Bronchial epithelial cell (primary cell): ENCODE data around the gene IL2RA. TPM values are rescaled to one million over a fixed set of nuclear protein-coding genes. Genes with fewer than 3 reads are reported as not detected.
"Not testable (repeated sequence)": the region's sequence is repeated elsewhere in the genome, so short reads cannot be mapped to it uniquely, and the experiment has no call there.

Experiments
- DNase-seq: peaks from one replicate; pipeline ENCODE4 v3.0.0-alpha.2; 2010; ENCODE audit warnings: low read depth
- FAIRE-seq: peaks from 2 replicates; lab custom pipeline; 2011; peaks lifted over from hg19 to GRCh38; lab: Jason Lieb, UNC
- H3K27me3 ChIP-seq: 2 replicates; pipeline ENCODE4 v1.5.1; 2011; ENCODE audit warnings: low read length; ENCODE audit not compliant: control insufficient read depth, insufficient read depth
- H3K36me3 ChIP-seq: 2 replicates; pipeline ENCODE4 v1.5.1; 2011; ENCODE audit warnings: low read length; ENCODE audit not compliant: control insufficient read depth, insufficient read depth
- H3K4me3 ChIP-seq: 2 replicates; pipeline ENCODE4 v1.5.1; 2011; ENCODE audit warnings: mild to moderate bottlenecking, low read depth, low read length, control low read depth
- total RNA-seq: library from RNA; depleted of rRNA; stranded (reverse); fragments of >200 nt; gene quantifications from 2 replicates; pipeline ENCODE4 v1.2.1, GENCODE V29; 2014
- TF ChIP-seq, protein P1 (sequence below): IDR thresholded peaks from 2 replicates; pipeline ENCODE4 v1.5.1; 2011; ENCODE audit warnings: mild to moderate bottlenecking, moderate library complexity, low read length, control low read depth, inconsistent platforms; ENCODE audit not compliant: insufficient read depth, severe bottlenecking

The IL2RA gene
- total RNA-seq, 1 donor from 2014 or later = not detected

DNA sequence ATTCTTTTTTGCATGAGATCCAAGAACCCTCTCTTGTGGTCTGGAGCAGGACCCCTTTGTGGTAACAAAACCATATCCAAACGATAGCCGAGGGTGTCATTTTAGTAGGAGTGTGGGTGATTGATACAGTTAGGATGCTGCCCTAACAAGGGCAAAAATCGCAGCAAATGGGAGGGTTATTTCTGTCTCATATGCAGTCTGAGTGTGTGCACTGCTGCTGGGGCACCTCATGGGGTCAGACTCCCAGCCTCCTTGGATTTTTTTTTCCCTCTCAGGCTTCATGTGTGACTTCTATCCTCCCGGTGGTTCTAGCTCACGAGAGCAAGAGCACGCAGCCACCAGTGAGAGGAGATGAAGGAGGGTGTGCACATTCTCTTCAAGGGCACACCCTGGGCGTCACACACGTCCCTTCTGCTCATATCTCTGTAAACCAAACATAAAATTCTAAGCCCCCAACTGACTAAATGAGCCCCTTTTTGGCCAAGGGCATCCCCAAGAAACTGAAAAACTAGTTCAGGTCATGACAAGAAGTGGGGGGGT is 56.2 kb downstream of the IL2RA start:
- DNase-seq = no peak
- Histone ChIP-seq H3K36me3 (no peaks in the 10 kb centered on the region), H3K4me3 (no peak overlapping the region), H3K27me3 (no peaks in the 10 kb centered on the region)
- no peak for FAIRE-seq
- TF ChIP-seq, protein P1, sequence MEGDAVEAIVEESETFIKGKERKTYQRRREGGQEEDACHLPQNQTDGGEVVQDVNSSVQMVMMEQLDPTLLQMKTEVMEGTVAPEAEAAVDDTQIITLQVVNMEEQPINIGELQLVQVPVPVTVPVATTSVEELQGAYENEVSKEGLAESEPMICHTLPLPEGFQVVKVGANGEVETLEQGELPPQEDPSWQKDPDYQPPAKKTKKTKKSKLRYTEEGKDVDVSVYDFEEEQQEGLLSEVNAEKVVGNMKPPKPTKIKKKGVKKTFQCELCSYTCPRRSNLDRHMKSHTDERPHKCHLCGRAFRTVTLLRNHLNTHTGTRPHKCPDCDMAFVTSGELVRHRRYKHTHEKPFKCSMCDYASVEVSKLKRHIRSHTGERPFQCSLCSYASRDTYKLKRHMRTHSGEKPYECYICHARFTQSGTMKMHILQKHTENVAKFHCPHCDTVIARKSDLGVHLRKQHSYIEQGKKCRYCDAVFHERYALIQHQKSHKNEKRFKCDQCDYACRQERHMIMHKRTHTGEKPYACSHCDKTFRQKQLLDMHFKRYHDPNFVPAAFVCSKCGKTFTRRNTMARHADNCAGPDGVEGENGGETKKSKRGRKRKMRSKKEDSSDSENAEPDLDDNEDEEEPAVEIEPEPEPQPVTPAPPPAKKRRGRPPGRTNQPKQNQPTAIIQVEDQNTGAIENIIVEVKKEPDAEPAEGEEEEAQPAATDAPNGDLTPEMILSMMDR = no peak

DNA sequence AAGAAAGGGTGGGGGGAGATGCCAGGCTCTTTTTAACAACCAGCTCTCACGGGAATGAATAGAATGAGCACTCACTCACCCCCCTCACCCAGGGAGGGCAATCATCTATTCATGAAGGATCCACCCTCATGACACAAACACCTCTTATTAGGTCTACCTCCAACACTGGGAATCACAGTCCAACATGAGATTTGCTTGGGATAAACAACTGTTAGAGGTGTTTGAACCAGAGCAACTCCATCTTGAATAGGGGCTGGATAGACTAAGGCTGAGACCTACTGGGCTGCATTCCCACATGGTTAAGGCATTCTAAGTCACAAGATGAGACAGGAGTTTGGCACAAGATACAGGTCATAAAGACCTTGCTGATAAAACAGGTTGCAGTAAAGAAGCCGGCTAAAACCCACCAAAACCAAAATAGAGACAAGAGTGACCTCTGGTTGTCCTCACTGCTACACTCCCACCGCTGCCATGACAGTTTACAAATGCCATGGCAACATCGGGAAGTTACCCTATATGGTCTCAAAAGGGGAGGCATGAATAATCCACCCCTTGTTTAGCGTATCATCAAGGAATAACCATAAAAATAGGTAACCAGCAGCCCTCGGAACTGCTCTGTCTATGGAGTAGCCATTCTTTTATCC is 56.9 kb downstream of the IL2RA start:
- not testable (repeated sequence) for FAIRE-seq, H3K36me3 ChIP-seq, DNase-seq, H3K27me3 ChIP-seq, H3K4me3 ChIP-seq

DNA sequence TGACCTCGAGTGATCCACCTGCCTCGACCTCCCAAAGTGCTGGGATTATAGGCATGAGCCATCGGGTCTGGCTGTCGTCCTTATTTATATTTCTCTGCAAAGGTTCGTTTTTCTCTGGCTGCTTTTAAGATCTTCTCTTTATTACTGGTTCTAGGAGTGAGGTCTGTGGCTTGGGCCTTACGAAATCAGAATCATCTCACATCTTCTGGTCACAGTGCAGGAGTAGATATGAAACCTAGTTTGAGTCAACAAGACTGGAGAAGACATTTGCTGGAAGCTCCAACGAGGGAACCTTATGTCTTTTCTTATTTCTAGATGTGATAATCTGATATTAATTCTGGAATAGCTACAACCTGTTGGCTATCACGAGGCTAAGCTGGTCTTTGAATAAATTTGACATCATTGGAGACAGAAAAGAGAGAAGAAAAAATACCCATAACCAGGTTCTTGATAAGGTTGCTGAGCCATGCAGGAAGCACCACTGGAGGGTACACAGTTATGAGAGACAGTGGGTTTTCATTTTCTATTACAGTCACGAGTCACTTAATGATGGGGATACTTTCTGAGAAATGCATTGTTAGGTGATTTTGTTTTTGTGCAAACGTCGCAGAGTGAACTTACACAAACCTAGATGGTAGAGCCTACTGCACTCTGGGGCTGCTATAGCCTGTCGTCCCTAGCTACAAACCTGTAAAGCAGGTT is 59.2 kb downstream of the IL2RA start:
- DNase-seq (no peak), FAIRE-seq (no peak)
- H3K4me3 ChIP-seq = no peak overlapping the region
- no peaks in the 10 kb centered on the region for H3K27me3 ChIP-seq
- TF ChIP-seq, protein P1 = no peak
- H3K36me3 ChIP-seq = no peaks in the 10 kb centered on the region

DNA sequence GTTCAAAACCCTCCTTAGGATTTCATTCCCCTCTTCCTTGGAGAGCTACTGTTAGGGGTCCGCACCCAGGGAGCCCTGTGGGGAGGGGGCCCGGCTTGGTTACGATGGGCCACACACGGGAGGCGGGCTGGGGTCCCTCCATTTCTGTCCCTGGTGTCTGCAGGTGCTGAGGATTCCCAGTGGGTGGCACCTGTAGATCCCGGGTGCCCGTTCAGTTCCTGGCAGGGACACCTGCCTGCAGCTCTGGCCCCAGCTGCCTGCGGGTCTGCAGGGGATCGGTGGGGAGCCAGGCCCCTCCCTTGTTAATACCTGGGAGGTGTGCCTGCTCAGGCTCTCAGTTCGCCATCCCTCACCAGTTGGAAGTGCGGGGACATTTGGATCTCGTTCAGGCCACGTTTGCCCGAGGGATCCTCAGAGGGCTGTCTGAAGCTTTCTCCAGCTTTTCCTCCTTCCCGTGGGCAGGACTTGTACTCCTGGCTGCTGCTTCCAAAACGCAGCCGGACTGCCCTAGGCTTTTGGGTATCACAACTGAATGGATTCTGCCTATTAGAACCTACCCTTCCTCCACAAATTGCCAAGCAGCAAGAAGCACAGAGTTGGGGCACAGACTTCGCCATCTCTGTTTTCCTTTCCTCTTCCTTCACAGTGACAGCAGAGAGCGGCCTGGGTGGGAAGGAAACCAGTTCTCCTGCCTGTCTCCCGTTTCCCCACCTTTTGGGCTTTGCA is 62.6 kb downstream of the IL2RA start:
- Histone ChIP-seq H3K36me3 (no peaks in the 10 kb centered on the region), H3K27me3 (no peaks in the 10 kb centered on the region), H3K4me3 (no peak overlapping the region)
- FAIRE-seq (no peak), DNase-seq (no peak)
- TF ChIP-seq, protein P1 = no peak

DNA sequence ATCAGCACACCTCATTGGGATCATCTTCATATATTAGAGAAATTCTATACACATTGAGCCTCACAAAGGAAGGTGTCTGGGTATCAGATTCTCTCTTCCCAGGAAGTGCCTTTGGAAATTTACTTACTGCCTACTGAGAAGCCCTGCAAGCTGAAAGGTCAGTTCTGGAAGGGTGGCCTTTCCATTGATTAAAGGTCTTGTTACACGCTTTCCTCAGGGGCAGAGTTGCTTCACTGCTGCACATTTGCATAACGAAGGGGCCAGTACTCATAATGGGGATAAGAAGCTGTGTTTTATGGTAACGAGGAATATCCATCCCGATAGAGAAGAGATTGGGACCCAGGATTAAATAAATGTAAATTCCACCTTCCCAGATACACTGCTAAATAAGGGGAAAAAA is 65.5 kb downstream of the IL2RA start:
- FAIRE-seq (no peak), DNase-seq (no peak)
- Histone ChIP-seq H3K27me3 (no peaks in the 10 kb centered on the region), H3K36me3 (no peaks in the 10 kb centered on the region), H3K4me3 (no peak overlapping the region)
- TF ChIP-seq, protein P1 = no peak

DNA sequence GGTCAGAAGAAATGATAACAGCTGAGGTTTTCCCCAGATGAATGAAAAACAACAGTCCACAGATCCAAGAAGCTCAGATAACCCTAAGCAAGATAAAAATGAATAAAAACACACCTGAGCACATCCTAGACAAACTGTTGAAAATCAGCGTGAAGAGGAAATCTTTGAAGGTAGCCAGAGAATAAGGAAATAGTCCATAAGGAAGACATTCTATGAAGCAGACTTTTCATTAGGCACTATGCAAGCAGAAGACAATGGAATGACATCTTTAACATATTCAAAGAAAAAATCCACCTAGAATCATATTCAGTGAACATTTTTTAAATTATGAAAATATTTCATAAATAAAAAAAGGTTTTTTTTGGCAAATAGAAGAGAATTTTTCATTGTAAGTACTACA is 69.8 kb downstream of the IL2RA start:
- Histone ChIP-seq H3K36me3 (no peaks in the 10 kb centered on the region), H3K4me3 (no peak overlapping the region), H3K27me3 (no peaks in the 10 kb centered on the region)
- FAIRE-seq = no peak
- DNase-seq = no peak
- TF ChIP-seq, protein P1 = no peak
